H9 (cell line): Measurements from ENCODE around the gene HUWE1. TPM values are rescaled to one million over a fixed set of nuclear protein-coding genes. Genes with fewer than 3 reads are reported as not detected.

Source experiments
- DNase-seq: peaks from one replicate; pipeline ENCODE4 v3.0.0-alpha.2; 2017
- H2AFZ ChIP-seq: one replicate; pipeline ENCODE4 v1.6.1; 2013; ENCODE audit warnings: mild to moderate bottlenecking, low read length, control low read depth, moderate library complexity
- H2AK5ac ChIP-seq: 2 replicates; pipeline ENCODE4 v1.6.1; 2013; ENCODE audit warnings: low read length, control low read depth, mixed read lengths; ENCODE audit not compliant: insufficient read length
- H2BK120ac ChIP-seq: one replicate; pipeline ENCODE4 v1.6.1; 2013; ENCODE audit warnings: low read depth, mild to moderate bottlenecking, low read length, control low read depth, inconsistent platforms; ENCODE audit not compliant: poor library complexity, severe bottlenecking
- H2BK12ac ChIP-seq: 2 replicates; pipeline ENCODE4 v1.6.1; 2013; ENCODE audit warnings: low read length, control low read depth, mixed read lengths, low read depth; ENCODE audit not compliant: insufficient read length
- H2BK15ac ChIP-seq: 2 replicates; pipeline ENCODE4 v1.6.1; 2013; ENCODE audit warnings: low read depth, low read length, control low read depth
- H2BK20ac ChIP-seq: one replicate; pipeline ENCODE4 v1.6.1; 2013; ENCODE audit warnings: low read depth, mild to moderate bottlenecking, low read length, control low read depth, inconsistent platforms; ENCODE audit not compliant: poor library complexity, severe bottlenecking
- H2BK5ac ChIP-seq: 2 replicates; pipeline ENCODE4 v1.6.1; 2013; ENCODE audit warnings: low read length, control low read depth, mixed read lengths; ENCODE audit not compliant: insufficient read length
- H3K14ac ChIP-seq: 2 replicates; pipeline ENCODE4 v1.6.1; 2013; ENCODE audit warnings: low read length, control low read depth; ENCODE audit not compliant: insufficient read depth
- H3K18ac ChIP-seq: 2 replicates; pipeline ENCODE4 v1.6.1; 2013; ENCODE audit warnings: low read depth, mild to moderate bottlenecking, mixed read lengths, low read length, control low read depth; ENCODE audit not compliant: insufficient read length
- H3K23ac ChIP-seq: 2 replicates; pipeline ENCODE4 v1.6.1; 2013; ENCODE audit warnings: low read length, control low read depth, mixed read lengths, low read depth; ENCODE audit not compliant: insufficient read length
- H3K23me2 ChIP-seq: 2 replicates; pipeline ENCODE4 v1.6.1; 2013; ENCODE audit warnings: low read depth, mild to moderate bottlenecking, mixed read lengths, low read length, control low read depth; ENCODE audit not compliant: insufficient read length, poor library complexity, severe bottlenecking
- H3K27ac ChIP-seq: 2 replicates; pipeline ENCODE4 v1.5.1; 2013; ENCODE audit warnings: low read length, control low read depth, mixed read lengths, low read depth; ENCODE audit not compliant: insufficient read length
- H3K27me3 ChIP-seq: 2 replicates; pipeline ENCODE4 v1.6.1; 2013; ENCODE audit warnings: low read length, control low read depth, inconsistent platforms; ENCODE audit not compliant: insufficient read depth
- H3K4ac ChIP-seq: 2 replicates; pipeline ENCODE4 v1.6.1; 2013; ENCODE audit warnings: low read depth, mild to moderate bottlenecking, control low read depth, inconsistent platforms, low read length, moderate library complexity
- H3K4me1 ChIP-seq: 2 replicates; pipeline ENCODE4 v1.6.1; 2013; ENCODE audit warnings: low read length, control low read depth, inconsistent platforms; ENCODE audit not compliant: insufficient read depth
- H3K4me2 ChIP-seq: 2 replicates; pipeline ENCODE4 v1.6.1; 2013; ENCODE audit warnings: low read length, control low read depth, mixed read lengths; ENCODE audit not compliant: insufficient read length, insufficient read depth
- H3K56ac ChIP-seq: 2 replicates; pipeline ENCODE4 v1.6.1; 2013; ENCODE audit warnings: low read depth, mild to moderate bottlenecking, mixed read lengths, low read length, control low read depth; ENCODE audit not compliant: insufficient read length
- H3K79me1 ChIP-seq: 2 replicates; pipeline ENCODE4 v1.6.1; 2013; ENCODE audit warnings: low read depth, mild to moderate bottlenecking, moderate library complexity, low read length, control low read depth, inconsistent platforms; ENCODE audit not compliant: insufficient read depth, poor library complexity, severe bottlenecking
- H3K79me2 ChIP-seq: 2 replicates; pipeline ENCODE4 v1.6.1; 2013; ENCODE audit warnings: low read length, control low read depth, inconsistent platforms; ENCODE audit not compliant: insufficient read depth
- H3K9ac ChIP-seq: 2 replicates; pipeline ENCODE4 v1.6.1; 2013; ENCODE audit warnings: low read length, control low read depth, mixed read lengths; ENCODE audit not compliant: insufficient read length; ENCODE audit errors: extremely low read depth
- H3K9me3 ChIP-seq: one replicate; pipeline ENCODE4 v1.6.1; 2013; ENCODE audit warnings: low read depth, low read length, inconsistent platforms; ENCODE audit not compliant: control insufficient read depth
- H3T11ph ChIP-seq: one replicate; pipeline ENCODE4 v1.6.1; 2013; ENCODE audit warnings: mild to moderate bottlenecking, low read length, control low read depth, inconsistent platforms
- H4K20me1 ChIP-seq: one replicate; pipeline ENCODE4 v1.6.1; 2013; ENCODE audit not compliant: control insufficient read depth, insufficient read length, insufficient read depth
- H4K5ac ChIP-seq: 2 replicates; pipeline ENCODE4 v1.6.1; 2013; ENCODE audit warnings: low read depth, mild to moderate bottlenecking, mixed read lengths, low read length, control low read depth; ENCODE audit not compliant: insufficient read length
- H4K8ac ChIP-seq: replicated peaks from 2 replicates; pipeline ENCODE4 v1.6.1; 2013; ENCODE audit warnings: low read length, control low read depth, mixed read lengths, low read depth; ENCODE audit not compliant: insufficient read length
- H4K91ac ChIP-seq: 2 replicates; pipeline ENCODE4 v1.6.1; 2013; ENCODE audit warnings: low read depth, mild to moderate bottlenecking, moderate library complexity, mixed read lengths, low read length, control low read depth; ENCODE audit not compliant: insufficient read length
- H3K27ac Mint-ChIP-seq, 3 experiments: 2 replicates in 2 of 3; 3 replicates in 1 of 3; pipeline ENCODE4 v1.8.0; 2020 to 2021; ENCODE audit warnings: mixed read lengths in 3 of 3, mild to moderate bottlenecking in 1 of 3, moderate library complexity in 1 of 3
- H3K27me3 Mint-ChIP-seq: 2 replicates; pipeline ENCODE4 v1.8.0; 2021; ENCODE audit warnings: low read depth, mild to moderate bottlenecking, moderate library complexity, mixed read lengths
- H3K36me3 Mint-ChIP-seq, 3 experiments: 2 replicates in 2 of 3; 3 replicates in 1 of 3; pipeline ENCODE4 v1.8.0; 2020 to 2021; ENCODE audit warnings: low read depth in 3 of 3, mixed read lengths in 3 of 3; ENCODE audit not compliant: insufficient read depth in 1 of 3
- H3K4me1 Mint-ChIP-seq, 2 experiments: 2 replicates each; pipeline ENCODE4 v1.8.0; 2020; ENCODE audit warnings: mixed read lengths in 2 of 2
- H3K4me3 Mint-ChIP-seq, 2 experiments: 2 replicates in 1 of 2; 3 replicates in 1 of 2; pipeline ENCODE4 v1.8.0; 2020 to 2021; ENCODE audit warnings: mild to moderate bottlenecking in 2 of 2, mixed read lengths in 2 of 2, moderate library complexity in 1 of 2
- H3K9me3 Mint-ChIP-seq, 2 experiments: 2 replicates in 1 of 2; 3 replicates in 1 of 2; pipeline ENCODE4 v1.8.0; 2020; ENCODE audit warnings: mild to moderate bottlenecking in 2 of 2, mixed read lengths in 2 of 2, moderate library complexity in 1 of 2
- CTCF ChIP-seq: fragments of 200-600 bp; sonication (generic); conservative IDR thresholded peaks from 3 replicates; pipeline ENCODE4 v1.8.0; 2021; ENCODE audit warnings: antibody characterized with exemption, mild to moderate bottlenecking
- WGBS: extraction: QIAGEN DNeasy Blood & Tissue Kit; methylation state at CpG from one replicate; pipeline ENCODE4 v1.1.7; 2013; ENCODE audit warnings: missing lambda C conversion rate, low lambda C conversion rate, mixed read lengths; ENCODE audit not compliant: insufficient read length; ENCODE audit errors: extremely low coverage; 5-methylcytosine and 5-hydroxymethylcytosine counted together
- total RNA-seq: library from RNA; stranded (reverse); gene quantifications from 2 replicates; pipeline ENCODE4 v1.2.1, GENCODE V29; 2021

HUWE1 gene
- total RNA-seq, 1 experiment from 2014 or later: 230 TPM

GRCh38 chrX:53656845-53657244 lies 29.7 kb downstream of the HUWE1 start:
- Histone ChIP-seq H3K14ac (no peak overlapping the region), H2BK5ac (no peak overlapping the region), H3K56ac (no peak overlapping the region), H3K4ac (no peak overlapping the region), H3K23me2 (no peaks in the 10 kb centered on the region), H2AFZ (no peak overlapping the region), H3K27ac (no peak overlapping the region), H2BK120ac (no peak overlapping the region), H2BK12ac (no peak overlapping the region), H3K9ac (no peak overlapping the region), H4K91ac (no peak overlapping the region), H3K79me2 (peaks cover 11% of the 10 kb centered on the region; the same call in 1 of the 2 replicates), H3K4me2 (no peak overlapping the region), H4K20me1 (no peaks in the 10 kb centered on the region), H2BK20ac (no peak overlapping the region), H3K23ac (no peak overlapping the region), H3K4me1 (no peaks in the 10 kb centered on the region), H4K8ac (no peak overlapping the region), H3K27me3 (no peaks in the 10 kb centered on the region), H2BK15ac (no peak overlapping the region), H3K18ac (no peak overlapping the region), H2AK5ac (no peak overlapping the region), H4K5ac (no peak overlapping the region), H3K9me3 (peaks cover 38% of the 10 kb centered on the region), H3K79me1 (no peaks in the 10 kb centered on the region), H3T11ph (no peak overlapping the region)
- Mint-ChIP-seq H3K4me3 (no peak overlapping the region), H3K27me3 (no peaks in the 10 kb centered on the region), H3K4me1 (no peaks in the 10 kb centered on the region), H3K27ac (no peak overlapping the region), H3K9me3 (peaks cover 51 to 70% of the 10 kb centered on the region in 2 experiments), H3K36me3 (peaks cover 6 to 44% (median 43%) of the 10 kb centered on the region in 3 experiments; a peak in 6 of 7 replicates)
- no peak for TF ChIP-seq CTCF
- no CpG with 5 or more reads among the region's 1 CpG for WGBS
- DNase-seq: no peak
